Globus pallidus (tissue), 1 donor: Measurements from ENCODE around the gene LIN7B.
A peak's percentile ranks its signal among the peaks of the same experiment; 100 is the strongest.

Experiments used
- DNase-seq: peaks from one replicate; pipeline ENCODE4 v3.0.0-alpha.2; 2015; ENCODE audit warnings: low spot score

LIN7B gene

DNA sequence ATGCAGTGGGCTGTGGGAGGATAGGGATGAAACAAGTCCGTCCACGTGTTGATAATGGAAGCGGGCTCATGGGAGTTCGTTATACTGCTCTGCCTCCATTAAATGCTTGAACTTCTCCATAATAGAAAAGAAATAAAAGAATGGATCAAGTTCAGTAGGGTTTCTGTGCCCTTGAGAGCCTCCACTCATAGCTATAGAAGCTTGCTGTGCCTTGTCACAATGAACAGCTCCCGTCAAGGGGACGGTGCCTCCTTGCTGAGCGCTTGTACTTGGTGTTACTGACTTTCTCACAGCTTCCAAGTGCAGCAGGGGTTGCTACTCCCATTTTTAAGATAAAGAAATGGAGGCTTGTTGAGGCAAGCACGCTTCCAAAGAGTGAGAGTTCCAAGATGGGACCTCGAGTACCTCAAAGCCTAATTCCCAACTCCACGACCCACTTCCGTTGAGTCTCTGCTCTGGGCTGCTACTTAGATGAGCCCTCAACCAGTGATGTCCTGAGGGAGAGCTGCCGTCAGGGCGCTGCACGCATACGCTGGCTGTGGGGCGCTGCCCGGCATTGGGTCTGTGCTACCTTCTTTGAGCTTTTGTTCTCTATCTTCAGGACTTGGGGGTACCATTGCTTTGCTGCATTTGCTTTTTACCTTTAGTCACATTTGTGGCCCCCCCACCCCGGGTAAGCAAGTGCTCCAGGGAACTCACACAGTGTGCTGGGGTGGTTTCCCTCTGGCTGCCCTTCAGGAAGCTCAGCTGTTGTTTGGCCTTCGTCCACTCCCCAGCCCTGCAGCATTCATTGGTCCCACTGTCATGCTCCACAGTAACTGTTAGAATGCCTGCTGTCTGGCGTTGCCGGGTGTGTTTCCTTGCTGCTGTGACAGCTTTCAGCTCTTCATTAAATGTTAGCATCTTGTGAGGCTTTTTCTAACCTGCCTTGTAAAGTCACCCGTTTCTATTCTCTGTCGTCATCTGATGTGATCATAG, 19.4 kb upstream of the LIN7B start:
- peak; percentile 60 for DNase-seq

DNA sequence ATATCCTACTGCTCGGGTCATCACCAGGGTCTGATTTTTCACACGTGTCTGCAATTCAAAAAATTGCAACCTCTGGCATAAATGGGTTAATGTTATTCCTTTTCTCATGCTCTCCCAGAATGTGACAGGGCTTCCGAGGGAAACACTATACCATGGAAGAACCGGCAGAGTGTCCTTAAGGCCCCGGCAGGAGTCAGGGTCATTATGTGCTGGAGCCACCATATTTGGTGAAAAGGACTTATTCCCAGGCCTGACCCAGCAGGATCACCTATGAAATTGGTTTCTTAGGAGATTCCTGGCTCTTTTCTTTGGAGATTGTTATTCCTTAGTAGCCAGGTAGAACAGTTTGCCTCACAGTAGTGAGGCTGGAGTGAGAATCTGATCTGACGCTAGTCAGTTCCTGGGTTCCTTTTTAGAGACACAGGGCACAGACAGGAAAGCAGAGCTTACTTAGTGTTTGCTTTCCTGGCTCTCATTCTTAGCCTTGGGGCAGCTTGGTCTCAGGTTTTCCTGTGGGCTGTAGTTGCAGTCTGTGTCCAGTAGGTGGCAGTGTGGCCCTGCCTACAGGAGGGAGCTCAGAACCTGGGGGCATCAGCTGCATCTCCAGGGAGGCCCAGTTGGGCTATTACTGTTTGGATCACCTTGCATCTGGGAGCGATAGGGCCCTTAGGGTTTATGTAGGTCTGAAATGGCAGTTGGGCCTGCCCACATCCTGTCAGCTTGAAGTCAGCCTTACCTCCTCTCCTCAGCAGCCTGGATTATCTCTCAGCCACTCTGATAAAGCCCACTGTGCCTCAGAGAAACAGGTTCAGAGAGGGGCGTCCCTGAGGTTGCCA, 16.5 kb upstream of the LIN7B start:
- peak; percentile 61 for DNase-seq

DNA sequence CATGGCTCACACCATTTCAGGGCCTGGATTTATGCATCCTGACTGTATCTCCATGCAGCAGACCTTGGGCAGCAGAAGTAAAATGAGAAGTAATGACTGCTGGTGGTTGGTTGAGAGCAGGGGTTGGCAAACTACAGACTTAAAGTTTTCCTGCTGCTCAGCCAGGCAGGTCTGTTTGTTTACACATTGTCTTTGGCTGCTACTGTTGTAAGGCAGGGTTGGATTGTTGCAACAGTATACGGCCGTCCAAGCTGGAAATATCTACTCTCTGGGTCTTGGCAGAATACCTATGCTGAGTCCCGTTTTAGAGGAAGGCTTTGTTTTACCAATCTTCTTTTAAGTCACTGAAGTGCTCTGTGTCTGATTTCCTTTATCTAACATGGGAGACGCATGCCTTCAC, 15.4 kb upstream of the LIN7B start:
- no peak for DNase-seq

DNA sequence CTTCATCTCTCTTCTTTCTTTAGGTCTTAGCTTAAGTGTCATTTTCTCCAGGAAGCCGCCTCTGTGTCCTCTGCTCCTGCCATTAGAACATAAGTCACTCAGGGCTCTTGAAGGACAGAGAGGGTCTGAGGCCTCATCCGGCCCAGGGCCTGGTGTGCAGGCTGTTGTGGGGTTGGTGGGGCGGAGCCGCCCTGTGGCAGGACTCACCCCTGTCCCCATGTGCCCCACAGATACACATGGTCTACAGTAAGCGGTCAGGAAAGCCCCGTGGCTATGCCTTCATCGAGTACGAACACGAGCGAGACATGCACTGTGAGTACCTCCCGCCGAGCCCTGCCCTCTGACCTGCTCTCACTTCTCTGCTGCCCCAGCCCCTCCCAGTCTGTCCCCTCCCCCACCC, 13.0 kb upstream of the LIN7B start:
- no peak for DNase-seq

DNA sequence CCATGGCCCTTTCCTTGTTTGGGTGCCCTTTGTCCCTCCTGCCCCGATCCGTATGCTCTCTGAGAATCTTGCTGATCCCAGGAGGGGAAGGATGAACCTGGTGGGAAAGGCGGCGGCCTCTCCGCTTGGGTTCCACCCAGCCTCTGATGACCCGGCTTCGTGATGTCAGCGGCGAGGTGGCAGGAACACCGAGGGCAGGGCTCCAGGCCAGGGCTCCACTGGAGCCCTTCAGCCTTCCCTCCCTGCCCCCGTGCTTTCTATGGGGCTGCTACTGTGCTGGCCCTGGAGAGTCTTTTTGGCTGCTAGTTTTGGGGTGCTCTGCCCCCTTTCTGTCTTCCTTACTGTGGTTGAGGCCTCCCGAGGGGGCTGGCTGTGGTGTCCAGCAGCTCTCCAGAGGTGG, 11.9 kb upstream of the LIN7B start:
- DNase-seq: no peak

DNA sequence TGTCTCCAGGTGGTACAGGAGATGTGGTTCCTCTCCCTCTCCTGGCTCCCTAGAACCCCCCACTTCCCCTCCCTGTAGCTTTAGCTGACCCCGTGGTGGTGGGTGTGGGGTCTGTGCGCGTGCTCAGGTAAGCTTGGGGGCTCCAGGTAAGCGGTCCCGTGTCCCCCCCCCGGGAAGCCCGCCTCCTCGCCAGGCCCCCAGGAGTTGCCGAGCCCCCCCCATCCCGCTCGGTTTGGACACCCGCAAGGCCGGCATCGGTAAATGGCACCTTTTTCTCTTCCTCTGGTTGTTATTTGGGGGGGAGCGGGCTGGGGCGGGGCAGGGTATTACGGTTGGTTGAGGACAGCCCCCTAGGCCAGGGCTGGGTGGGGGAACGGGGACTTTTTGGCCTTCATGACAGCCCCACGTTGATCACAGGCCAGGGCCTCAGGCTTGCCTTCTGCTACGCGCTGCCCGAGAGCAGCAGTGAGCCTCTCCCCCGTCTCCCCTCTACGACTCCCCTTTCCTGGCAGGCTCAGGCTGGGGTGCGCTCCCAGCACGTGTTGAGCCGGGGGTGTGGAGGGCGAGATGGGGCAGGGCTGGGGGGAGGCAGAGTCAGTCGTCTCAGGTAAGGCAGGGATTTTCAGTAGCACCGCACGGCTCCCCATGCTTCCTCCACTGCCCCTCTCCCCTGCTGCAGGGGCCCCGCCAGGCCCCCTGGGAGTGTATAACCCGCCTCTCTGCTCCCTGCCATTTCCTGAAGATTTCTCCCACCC, 10.7 kb upstream of the LIN7B start:
- DNase-seq: no peak

DNA sequence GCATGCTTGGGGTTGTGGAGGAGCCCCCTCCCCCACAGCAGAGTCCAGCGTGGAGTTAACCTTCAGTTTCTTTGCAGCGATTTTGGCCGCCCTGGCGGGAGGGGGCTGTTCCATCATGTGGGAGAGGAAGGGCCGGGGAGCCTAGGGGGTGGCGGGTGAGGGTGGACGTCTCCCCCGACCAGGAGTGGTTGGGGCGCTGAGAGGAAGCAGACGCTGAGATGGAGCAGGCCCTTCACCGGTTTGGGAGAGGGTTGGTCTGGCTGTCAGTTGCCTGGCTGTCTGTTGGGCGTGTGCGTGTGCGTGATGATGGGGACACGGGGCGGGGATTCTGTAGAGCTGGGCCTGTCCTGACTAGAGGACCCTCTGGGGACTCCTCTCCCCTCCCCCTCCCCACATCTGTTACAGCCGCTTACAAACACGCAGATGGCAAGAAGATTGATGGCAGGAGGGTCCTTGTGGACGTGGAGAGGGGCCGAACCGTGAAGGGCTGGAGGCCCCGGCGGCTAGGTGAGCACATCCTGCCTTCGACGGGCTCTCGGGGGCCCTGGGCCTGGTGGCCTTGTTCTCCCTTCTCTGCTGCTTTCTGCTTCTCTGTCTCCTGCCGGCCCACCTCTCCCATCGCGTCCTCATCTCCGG, 9.8 kb upstream of the LIN7B start:
- DNase-seq: no peak

DNA sequence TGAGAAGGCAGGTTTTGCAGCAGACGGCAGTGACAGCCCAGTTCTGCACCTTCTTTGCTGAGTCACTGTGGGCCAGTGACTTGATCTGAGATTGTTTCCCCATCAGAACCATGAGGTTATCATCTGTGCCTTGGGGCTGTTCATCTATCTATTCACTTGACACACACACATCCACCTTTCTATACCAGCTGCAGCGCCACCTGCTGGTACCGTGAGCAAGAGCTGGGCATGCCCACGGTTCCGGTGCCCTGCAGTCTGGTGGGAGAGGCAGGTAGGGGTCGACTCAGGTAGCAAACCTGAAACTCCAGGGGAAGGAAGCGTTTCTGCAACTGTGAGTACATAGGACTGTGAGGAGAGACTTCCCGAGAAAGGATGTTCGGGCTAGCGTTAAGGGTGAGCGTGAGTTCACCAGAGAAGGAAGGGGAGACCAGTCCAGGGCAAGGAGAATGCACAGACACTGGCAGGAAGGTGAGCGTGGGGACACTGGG, 7.5 kb upstream of the LIN7B start:
- no peak for DNase-seq

DNA sequence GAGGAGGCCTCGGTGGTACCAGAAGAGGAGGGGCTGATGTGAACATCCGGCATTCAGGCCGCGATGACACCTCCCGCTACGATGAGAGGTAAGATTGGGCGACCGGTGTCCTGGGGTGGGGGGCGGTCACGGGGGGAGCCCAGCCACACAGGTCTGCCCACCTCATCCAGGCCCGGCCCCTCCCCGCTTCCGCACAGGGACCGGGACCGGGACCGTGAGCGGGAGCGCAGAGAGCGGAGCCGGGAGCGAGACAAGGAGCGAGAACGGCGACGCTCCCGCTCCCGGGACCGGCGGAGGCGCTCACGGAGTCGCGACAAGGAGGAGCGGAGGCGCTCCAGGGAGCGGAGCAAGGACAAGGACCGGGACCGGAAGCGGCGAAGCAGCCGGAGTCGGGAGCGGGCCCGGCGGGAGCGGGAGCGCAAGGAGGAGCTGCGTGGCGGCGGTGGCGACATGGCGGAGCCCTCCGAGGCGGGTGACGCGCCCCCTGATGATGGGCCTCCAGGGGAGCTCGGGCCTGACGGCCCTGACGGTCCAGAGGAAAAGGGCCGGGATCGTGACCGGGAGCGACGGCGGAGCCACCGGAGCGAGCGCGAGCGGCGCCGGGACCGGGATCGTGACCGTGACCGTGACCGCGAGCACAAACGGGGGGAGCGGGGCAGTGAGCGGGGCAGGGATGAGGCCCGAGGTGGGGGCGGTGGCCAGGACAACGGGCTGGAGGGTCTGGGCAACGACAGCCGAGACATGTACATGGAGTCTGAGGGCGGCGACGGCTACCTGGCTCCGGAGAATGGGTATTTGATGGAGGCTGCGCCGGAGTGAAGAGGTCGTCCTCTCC, 6.3 kb upstream of the LIN7B start:
- no peak for DNase-seq

DNA sequence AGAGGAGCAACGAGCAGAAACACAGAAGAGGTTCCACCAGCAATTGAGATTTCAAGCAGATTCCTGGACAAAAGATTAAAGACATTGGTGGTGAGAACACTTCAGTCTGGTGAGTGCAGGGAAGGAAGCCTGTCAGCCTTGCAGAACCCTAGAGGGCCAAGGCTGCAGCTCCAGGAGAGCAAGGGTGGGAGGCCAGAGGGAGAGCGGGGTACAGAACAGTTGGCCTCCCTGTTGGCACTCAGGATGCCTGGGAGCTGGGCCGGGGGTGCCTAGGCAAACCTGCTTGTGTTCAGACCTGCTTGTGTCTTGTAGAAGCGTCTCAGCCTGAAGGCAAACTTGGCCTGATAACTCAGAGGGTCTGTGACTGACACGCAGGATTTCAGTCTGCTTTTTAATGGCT, 5.1 kb upstream of the LIN7B start:
- no peak for DNase-seq

DNA sequence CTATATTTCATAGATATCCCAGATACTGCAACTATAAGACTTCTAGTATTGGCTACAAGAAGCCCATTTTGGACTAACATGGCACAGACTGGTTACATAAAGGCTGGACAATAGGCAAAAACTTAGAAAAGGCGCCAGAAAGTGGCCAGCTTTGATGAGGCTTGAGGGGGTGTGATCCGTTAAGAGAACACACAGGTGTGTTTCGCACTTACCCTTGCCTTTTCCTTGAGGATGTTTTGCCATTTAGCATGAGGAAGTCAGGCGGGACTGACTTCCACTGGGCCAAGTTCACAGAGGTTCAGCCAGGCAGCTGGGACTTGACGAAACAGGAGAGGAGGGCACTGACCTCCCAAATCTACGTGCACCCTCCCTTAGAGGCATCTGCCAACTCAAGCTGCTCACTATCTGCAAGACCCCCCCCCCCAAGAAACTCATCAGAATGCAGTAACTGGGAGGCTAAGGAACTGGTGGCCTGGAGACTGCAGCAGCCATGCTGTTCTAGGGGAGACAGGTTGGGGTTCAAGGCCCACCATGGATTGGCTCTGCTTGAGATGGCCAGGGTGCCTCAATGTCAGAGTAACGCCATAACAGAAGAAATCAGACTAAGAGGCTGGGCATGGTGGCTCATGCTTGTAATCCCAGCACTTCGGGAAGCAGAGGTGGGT, 4.5 kb upstream of the LIN7B start:
- DNase-seq: no peak

DNA sequence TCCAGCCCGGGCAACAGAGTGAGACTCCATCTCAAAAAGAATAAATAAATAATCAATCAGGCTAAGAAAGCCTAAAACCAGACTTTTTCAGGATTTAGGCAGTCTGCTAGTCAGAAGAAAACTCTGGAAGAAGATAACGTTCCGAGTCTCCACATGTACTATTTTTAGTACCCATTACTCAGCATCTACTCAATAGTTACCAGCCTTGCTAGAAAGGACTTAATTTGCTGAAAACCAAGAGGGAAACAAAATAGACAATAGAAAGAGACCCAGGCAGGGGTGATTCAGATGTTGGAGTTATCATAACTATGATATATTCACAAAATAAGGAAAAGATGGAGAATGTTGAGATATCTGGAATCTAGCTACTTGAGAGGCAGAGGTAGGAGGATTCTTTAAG, 3.6 kb upstream of the LIN7B start:
- DNase-seq: no peak

DNA sequence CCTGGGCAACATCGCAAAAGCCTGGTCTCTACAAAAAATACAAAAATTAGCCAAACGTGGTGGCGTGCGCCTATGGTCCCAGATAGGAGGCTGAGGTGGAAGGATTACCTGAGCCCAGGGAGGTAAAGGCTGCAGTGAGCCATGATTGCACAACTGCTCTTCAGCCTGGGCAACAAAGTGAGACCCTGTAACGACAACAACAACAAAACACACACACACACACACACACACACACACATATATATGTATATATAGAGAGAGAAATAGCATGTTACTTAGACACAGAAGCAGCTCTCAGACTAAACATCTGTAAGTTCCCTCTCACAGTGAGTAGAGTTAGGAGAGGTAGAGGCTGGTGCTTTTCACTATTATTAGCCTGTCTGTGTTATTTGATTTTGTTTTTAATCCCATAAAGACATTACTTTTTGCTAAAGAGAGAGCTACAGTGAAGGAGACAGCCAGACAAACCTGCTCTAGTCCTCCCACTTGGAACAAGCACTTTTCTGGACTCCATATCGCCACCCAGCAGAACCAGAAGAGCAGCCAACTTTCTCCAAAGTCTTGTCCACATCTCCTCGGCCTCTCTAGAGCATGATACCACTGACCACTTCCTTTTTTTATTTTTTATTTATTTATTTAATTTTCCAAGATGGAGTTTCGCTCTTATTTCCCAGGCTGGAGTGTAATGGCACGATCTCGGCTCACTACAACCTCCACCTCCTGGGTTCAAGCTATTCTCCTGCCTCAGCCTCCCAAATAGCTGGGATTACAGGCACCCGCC, 2.8 kb upstream of the LIN7B start:
- no peak for DNase-seq

DNA sequence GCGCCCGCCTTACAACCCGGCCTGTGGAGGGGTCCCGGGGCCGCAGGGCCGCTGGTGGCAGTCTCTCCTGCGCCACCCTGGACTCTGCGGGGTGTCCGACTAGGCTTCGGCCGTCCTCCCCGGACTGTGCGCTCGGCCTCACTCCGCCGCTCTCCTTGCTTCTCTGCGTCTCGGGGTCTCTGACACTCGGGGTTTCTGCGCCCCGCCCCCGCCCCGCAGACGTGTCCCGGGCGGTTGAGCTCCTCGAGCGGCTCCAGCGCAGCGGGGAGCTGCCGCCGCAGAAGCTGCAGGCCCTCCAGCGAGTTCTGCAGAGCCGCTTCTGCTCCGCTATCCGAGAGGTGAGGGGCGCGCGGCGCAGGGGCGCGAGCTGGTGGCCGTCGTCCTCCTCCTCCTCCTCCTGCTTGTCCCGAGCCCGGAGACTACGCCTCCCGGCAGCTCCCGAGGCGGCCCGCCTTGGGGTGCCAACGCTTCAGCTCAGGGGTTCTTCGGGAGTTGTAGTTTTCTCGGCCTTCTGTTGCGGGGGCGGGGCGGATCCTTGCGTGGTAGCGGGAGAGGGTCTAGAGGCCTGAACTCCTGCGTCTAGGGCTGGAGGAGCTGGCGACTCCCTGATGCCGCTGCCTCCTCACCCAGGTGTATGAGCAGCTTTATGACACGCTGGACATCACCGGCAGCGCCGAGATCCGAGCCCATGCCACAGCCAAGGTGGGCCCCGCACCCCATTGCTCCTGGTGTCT, 627 bp downstream of the LIN7B start:
- DNase-seq: peak; percentile 74

DNA sequence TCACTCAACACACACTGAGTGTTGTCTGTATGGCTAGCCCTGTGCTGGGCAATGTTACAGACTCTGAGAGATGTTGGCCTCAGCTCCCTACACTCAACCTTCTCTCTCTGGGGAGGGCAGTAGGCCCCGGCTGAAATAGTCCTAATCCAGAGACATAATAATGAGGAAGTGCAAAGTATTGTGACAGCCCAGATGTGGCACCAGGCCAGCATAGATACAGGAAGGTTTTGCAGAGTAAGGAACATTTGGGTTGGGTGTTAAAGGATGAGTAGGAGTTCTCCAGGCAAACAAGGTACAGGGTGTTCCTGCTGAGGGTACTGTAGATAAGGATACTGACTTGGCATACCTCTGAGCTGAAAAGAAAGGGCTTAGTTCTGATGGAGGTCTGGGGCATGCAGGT, 2.4 kb downstream of the LIN7B start:
- no peak for DNase-seq

DNA sequence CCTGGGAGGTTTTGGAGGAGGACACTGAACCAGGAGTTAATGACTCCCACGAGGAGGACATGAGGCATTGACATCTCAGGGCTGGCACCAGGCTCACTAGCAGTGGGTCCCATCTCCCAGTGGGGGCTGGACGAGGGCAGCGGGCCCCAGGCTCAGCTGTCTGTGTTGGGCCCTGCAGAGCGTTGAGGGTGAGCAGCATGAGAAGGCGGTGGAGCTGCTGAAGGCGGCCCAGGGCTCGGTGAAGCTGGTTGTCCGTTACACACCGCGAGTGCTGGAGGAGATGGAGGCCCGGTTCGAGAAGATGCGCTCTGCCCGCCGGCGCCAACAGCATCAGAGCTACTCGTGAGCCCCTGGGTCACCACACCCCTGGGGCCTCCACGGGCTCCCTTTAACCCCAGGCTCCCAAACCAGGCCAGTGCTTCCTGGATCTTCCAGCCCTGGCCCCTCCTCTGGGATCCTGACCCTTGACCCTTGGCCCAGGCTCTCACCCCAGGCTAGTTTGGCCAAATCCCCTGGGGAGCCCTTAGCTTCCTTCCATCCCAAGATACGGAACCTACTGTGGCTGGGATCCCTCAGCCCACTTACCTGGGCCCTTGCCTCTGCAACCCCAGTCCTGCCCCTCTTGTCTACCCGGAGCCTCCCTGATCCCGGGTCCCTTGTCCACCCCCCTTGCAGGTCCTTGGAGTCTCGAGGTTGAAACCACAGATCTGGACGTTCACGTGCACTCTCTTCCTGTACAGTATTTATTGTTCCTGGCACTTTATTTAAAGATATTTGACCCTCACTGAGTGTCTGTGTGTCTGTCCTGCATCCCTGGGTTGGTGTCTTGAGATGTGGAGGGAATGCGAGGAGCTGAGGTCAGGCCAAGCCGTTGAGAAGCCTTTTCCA, 3.8 kb downstream of the LIN7B start:
- DNase-seq: no peak

DNA sequence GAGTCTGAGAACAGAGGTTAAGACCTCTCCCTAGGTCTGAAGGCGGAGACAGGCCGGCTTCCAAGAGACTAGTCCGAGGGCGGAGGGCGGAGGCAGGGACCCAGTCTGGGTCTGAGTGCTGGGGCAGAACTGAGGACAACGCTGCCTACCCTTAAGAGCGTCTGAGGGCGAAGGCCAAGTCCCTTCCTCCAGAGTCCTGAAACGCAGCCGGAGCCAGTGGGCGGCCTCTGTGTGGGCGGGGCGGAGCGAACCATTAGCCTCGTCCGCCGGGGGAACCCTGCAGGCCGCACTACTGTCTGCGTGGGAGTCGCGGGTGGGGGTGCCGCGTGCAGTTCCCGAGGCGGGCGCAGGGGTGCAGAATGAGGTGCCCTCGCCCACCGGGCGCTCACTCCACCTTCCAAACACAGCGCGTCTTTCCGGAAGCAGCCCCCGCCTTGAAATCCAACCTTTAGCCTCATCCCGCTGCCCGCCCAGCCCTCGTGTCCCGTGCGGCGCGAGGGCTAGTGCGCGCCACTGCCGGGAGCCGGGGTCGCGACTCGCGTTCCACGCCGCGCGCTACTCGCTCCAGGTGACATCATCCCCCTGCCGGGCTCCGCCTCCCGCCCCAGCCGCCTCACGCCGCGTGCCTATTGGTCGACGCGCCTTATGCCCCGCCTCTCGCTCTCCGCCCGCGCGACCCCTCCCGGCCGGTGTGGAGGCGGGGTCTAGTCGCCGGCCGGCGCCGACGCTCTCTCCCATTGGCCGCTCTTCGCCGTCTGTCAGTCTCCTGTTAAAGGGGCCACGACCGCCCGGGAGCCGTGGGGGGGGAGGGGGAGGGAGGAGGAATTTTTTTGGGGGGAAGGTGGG, 4.6 kb downstream of the LIN7B start, which contains the start of gene C19orf73:
Gene C19orf73 (minus strand): TSS at position 579 of the 846 bp plus-strand sequence. CDS start 121 bp downstream, at position 458.
- DNase-seq: peak; percentile 96
